SK-N-MC (cell line): Measurements from ENCODE around the gene UNC93A.
"Not testable (repeated sequence)": the region's sequence is repeated elsewhere in the genome, so short reads cannot be mapped to it uniquely, and the experiment has no call there.

ENCODE experiments used
- EZH2 ChIP-seq: fragments of 200-600 bp; sonication (generic); IDR thresholded peaks from one replicate; pipeline ENCODE4 v1.6.1; 2017; ENCODE audit warnings: antibody characterized with exemption
- FOXP2 ChIP-seq: optimal IDR thresholded peaks from 2 replicates; pipeline ENCODE3; 2011; ENCODE audit warnings: mild to moderate bottlenecking, moderate library complexity; ENCODE audit not compliant: insufficient read depth; ENCODE audit errors: extremely low read length, control extremely low read depth
- POLR2AphosphoS5 ChIP-seq: IDR thresholded peaks from 2 replicates; pipeline ENCODE4 v1.6.1; 2012; ENCODE audit warnings: mild to moderate bottlenecking, low read depth, low read length, borderline replicate concordance

DNA sequence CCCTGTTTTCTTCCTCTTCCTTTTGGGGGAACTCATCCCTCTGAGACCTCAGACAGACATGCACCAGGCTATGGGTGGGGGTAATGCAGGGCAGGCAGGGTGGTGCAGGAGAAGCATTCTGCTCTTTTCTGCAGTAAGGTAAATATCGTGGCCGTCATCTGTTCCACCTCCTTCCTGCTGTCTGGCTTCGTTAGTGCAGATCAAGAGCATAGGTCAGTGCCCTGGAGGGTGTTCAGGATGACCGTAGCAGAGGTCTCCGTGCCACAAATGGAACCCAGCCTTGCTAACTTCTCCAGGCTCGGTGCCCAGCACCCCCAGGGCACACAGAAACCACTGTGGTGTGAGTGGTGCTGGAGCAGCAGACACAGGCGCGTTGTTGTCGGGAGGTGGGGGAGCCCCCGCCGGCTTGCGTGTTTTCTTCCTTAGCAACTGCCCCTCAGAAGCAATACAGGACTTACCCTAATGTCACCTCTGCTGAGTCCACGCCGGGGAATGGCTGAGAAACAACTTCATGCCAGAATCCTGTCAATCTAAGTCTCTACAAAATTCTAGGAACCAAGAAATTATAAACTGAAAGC, 42.1 kb upstream of the UNC93A start:
- TF ChIP-seq EZH2, POLR2AphosphoS5, FOXP2: not testable (repeated sequence)
